ENCODE measurements around the gene SERPINA9.
A peak's percentile ranks its signal among the peaks of the same experiment; 100 is the strongest.
"Not testable (repeated sequence)": the region's sequence is repeated elsewhere in the genome, so short reads cannot be mapped to it uniquely, and the experiment has no call there.

Gene SERPINA9

DNA sequence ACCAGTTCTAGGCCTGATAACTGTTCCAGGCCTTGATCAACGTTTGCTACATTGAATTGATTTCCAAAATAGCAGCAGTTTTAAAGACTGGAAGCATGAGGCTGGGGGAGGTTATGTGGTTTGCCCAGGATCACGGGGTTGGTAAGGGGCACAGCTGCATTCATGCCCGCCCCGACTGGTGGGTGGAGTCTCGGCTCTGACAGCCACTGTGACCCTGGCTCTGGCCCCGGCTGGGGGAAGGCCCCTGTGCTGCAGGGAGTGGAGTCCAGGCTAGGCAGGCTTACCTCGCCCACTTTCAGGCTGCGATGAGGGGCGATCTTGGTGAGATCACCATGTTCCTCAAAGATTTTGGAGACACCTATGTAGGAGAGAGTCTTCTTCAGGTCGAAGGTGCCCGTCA lies 13.3 kb upstream of the SERPINA9 start:
- no peak for DNase-seq (ENCODE audit: low read depth in 4 of 4, low spot score in 1 of 4)

DNA sequence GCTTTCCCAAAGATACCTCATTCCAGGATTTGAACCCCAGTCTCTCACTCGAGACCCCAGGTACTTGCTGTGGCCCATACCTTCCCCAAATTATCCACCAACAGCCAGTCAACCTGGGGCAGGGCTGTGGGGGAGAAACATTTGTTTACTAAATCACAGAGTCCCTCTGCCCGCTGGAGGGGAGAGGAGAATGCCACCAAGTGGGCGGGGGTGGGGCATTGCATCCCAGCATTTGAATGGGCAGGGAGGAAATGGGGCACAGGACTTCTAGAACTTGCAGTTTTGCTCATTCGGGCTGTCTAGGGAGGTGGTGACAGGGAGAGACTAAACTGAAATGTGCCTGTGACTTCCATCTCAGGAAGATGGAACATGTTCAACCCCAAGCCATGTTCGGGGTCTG lies 10.9 kb upstream of the SERPINA9 start:
- DNase-seq (ENCODE audit: low read depth in 4 of 4, low spot score in 1 of 4): no peak

DNA sequence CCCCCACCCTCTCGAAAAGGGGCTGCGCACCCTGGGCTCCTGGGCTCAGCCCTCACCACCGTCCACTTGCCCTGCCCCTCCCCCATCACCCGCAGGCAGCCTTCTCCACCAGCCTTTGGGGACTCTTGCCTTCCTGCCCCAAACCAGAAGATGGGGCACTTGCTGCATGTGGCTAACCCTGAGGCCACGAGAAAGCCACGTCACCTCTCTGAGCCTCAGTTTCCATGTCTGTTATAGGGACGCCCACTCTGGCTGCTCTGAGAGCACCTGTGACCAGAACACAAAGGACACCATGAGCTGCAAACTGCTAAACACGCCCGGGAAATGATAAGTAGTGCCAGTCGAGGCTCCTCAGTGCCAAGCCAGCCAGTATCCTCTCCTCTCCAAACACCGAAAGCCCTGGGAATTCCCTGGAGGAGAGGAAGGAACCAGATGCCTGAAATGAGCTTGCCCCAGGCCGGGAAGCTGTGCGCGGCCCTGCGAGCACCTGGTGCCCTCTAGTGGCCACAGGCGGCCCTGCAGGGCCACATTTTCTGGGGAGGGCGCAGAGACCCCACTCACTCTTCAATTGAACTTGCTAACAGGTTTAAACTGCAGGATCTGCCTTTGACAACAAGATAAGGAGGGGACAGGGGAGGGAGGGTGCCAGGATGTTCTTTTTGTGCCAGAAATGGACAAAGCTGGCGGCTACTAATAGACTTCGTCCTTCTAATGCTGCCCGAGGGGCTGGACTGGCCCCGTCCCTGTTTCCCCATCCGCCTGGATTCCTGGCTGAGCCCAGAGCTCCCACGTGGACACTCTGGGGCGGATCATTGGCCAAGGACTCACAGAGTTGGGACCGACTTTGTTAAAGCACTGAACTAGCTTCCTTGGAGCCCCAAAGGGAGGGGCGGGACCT lies 10.2 kb upstream of the SERPINA9 start:
- DNase-seq (ENCODE audit: low read depth in 4 of 4, low spot score in 1 of 4): peak; percentile 5 to 26 (median 18)

DNA sequence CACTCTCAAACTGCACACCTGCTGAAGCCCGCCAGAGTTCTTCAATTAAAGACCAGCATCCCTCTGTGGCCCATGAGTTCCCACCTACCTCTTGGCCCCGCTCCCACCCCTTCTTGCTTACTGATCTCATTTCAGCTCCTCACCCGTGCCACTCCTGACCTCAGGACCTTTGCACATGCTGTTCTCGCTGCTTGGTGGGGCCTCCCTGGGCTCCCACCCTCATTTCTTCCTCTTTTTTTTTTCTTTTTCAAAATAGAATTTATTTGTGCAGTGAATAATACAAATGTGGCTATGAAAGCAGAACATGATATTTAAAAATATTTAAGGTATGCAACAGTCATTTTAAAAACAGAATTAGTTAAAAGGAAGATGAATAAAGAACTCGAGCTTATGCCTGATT lies 8.5 kb upstream of the SERPINA9 start:
- no peak for DNase-seq (ENCODE audit: low read depth in 4 of 4, low spot score in 1 of 4)

DNA sequence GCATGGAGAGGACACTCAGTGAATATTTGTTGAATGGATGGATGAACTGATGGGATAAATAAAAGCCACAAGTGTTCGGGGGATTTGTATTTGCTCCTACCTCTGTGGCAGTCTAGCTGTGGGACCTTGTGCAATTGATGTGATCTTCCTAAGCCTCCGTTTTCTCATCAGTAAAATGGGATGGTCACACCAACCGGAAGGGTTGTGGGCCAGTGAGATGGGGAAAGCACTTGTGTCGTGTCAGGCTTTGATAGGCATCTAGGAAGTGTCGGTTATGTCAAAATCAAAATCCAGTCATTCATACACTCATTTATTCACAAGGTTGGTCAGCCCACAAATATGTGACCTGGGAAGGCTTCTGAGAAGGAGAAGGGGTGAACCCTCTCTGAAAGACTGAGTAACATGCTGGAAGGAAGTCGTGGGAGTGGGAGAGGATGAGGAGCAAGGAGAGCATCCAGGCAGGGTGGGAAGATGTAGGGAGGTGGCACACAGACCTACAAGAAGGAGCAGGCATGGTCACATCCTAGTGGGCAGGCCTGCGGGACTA lies 7.8 kb upstream of the SERPINA9 start:
- DNase-seq (ENCODE audit: low read depth in 4 of 4, low spot score in 1 of 4): no peak

DNA sequence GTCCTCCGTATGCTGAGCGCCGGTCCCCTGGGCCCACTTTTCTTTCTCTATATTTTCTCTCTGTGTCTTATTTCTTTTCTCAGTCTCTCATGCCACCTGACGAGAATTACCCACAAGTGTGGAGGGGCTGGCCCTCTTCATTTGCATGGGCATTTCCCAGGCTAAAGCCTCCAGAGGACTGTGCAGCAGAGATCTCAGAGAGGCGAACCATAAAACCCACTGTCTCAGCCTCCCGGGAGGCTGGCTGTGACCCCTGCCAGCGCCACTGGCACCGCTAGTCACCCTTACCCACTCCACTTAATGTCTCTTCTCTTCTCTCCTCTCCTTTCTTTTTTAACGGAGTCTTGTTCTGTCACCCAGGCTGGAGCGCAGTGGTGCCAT lies 7.1 kb upstream of the SERPINA9 start:
- DNase-seq (ENCODE audit: low read depth in 4 of 4, low spot score in 1 of 4): no peak

DNA sequence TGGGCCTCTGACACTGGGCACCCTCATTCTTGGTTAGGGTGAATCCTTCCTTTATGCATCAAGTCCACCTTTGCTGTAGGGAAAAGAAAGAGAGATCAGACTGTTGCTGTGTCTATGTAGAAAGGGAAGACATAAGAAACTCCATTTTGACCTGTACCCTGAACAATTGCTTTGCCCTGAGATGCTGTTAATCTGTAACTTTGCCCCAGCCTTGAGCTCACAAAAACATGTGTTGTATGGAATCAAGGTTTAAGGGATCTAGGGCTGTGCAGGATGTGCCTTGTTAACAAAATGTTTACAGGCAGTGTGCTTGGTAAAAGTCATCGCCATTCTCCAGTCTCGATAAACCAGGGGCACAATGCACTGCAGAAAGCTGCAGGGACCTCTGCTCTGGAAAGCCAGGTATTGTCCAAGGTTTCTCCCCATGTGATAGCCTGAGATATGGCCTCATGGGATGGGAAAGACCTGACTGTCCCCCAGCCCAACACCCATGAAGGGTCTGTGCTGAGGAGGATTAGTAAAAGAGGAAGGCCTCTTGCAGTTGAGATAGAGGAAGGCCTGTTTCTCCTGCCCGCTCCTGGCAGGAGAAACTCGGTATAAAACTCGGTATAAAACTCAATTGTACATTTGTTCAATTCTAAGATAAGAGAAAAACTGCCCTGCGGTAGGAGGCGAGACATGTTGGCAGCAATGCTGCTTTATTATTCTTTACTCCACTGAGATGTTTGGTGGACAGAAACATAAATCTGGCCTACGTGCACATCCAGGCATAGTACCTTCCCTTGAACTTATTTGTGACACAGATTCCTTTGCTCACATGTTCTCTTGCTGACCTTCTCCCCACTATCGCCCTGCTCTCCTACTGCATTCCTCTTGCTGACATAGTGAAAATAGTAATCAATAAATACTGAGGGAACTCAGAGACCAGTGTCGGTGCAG lies 6.4 kb upstream of the SERPINA9 start:
- DNase-seq (ENCODE audit: low read depth in 4 of 4, low spot score in 1 of 4): not testable (repeated sequence)

DNA sequence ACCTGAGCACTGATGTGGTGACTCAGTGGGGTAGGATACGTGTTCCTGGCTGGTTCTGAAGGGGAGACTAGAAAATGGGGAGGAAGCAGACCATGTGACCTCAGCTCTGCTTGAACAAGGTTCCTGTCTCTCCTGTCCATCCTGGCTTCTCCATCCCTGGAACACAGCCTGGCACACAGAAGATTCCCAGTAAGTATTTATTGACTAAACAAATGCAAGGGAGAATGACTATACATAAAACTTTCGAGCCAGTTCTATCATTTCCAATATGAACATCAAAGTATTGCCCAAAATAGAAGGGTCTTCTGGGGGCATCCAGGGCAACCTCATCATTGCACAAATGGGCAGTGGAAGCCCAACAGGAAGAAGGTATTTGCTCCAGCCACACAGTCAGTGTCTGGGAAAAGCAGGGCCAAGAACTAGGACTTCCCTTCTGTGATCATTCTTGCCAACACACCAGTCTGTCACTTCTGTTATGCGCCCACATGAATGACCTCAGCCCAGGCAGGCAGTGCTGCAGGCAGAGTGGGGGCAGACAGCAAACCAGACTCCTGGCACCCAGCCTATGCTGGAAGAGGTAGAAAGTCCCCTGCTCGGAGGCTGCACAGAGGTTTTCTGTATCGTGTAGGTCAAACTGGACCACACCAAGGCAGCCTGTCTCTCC lies 5.6 kb upstream of the SERPINA9 start:
- no peak for DNase-seq (ENCODE audit: low read depth in 4 of 4, low spot score in 1 of 4)

DNA sequence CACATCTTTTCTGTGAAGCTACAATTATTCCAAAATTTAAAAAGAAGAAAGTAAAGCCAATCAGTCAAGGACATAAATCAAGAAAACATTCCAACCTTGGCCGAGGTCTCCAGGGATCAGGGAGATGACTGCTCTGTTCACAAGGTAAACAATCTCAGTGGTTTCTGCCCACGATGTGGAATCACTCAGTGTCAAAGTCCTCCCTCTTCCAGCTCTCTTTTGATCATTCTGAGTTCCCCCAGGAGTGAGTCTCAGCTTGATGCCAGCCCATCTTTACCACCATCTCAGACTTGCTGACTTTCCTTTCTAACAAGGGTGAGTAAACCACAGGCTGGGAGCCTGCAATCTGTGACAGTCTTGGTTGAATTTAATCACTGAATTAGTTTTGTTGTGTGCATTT lies 4.8 kb upstream of the SERPINA9 start:
- DNase-seq (ENCODE audit: low read depth in 4 of 4, low spot score in 1 of 4): no peak

DNA sequence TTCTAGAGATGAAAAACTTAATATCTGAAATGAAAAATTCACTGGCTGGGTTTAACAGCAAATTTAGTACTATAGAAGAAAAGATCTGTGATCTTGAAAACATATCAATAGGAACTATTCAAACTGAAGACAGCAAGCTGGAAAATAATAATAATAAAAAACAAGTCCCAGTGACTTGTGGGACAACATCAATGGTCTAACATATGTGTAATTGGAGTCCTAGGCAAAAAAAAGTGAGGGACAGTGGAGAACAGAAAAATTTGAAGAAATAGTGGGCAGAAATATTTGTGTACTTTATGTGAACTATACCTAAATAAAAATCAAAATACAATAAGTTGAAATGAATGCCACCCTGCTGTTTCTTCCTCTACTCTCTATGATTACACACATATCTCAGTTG lies 2.4 kb upstream of the SERPINA9 start:
- DNase-seq (ENCODE audit: low read depth in 4 of 4, low spot score in 1 of 4): no peak

DNA sequence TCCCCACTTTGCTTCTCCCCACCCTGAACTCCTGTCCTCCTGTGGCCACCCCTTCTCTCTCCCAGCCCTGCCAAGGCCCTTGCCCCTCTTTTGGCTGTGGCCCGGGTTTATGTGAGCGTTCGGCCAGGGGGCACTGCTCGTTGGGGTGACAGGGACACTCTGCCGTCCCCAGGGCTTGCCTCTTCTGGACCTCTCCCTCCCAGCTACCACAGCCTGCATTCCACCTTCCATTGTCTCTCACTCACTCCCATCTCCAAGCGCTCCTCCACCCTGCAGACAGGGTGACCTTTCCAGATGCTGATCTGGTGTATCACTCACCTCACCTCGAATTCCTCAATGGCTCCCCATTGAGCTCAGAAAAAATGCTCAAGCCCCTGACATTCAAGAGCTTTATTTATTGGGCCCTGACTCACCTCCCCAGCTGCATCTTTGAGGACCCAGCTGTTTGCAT lies 1.4 kb downstream of the SERPINA9 start:
- DNase-seq (ENCODE audit: low read depth in 4 of 4, low spot score in 1 of 4): no peak

DNA sequence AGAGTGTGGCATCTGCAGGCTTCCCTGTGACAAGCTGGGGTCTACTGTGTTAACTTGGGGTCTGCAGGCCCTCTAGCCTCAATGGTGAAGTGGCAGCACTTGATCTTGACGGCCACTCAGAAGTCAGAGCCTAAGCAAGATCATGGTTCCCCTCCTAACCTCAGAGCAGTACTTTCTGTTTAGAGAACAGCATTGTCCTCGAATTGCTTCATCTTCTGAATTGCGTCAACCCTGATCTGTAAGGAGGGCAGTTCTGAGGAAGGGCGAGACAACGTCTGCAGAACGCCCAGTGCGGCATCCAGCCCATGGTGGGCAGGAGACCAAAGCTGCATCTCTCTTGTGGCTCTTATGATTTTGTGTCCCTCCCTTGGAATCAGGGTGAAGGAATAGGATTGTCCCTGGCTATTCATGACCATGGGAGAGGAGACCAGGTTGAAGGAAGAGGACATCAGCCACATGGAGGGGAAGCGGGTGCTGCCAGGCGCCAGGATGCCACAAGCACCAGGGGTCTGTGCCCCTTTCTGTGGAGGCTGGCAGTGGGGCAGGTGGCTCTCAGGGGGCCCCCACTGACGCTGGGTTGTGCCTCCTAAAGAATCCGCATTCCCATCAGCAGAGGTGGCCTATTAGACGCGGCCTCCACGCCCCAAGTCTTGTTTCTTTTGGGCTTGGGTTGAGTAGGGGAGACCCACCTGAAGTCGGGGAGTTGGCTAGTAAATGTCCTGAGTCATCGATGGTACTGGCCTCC lies 2.2 kb downstream of the SERPINA9 start:
- no peak for DNase-seq (ENCODE audit: low read depth in 4 of 4, low spot score in 1 of 4)

DNA sequence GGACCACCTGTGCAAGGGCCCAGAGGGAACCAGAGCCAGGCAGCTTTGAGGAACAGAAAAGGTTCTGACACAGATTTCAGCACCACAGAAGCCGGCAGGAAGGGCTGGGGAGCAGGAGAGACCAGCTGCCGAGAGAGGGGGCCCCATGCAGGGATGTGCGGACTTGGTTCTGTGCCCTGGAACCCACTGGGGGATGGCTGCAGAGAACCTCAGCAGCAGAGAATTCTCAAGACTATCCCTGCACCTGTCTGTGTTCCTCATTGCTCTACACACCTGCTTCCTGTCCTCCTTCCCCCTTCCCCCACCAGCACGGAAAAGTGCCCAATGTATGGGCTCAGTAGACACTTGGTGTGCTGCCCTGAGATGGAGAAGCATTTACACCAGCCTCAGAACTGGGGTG lies 3.2 kb downstream of the SERPINA9 start:
- no peak for DNase-seq (ENCODE audit: low read depth in 4 of 4, low spot score in 1 of 4)

DNA sequence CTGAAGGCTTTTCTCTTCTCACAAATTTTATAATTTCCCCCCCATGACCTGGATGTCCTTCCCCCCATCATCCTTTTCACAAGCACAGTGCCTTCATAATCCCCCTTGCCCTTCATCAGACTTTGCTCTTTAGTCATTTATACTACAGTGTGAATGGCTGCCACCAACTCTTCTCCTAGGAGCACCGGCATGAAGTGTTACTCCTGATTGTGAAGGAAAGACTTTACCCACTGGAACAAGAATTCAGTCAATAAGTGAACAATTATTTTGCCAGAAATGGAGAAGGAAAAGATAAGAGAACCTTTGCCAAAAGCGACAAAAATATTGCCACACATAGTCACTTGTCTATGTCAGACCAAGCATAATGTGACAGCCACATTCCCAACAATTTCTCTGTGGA lies 5.0 kb downstream of the SERPINA9 start:
- no peak for DNase-seq (ENCODE audit: low read depth in 4 of 4, low spot score in 1 of 4)

DNA sequence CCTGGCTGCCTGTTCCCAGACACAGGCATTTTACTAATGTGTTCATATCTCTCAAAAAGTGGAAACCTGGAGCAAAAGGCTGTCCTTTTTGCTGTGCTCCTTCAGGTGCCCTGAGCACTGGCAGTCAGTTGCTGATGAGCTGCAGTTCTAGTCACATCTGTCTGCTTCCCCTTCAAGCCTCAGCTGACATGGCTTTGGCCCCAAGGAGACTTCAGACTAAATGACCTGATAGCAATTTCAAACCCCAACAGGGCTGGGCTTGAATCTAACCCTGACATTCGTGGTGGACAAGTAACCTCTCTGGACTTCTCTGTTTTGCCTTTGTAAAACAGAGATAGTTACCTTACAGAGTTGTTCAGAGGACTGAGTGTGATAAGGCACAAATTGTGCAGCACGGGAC lies 5.7 kb downstream of the SERPINA9 start:
- no peak for DNase-seq (ENCODE audit: low read depth in 4 of 4, low spot score in 1 of 4)

DNA sequence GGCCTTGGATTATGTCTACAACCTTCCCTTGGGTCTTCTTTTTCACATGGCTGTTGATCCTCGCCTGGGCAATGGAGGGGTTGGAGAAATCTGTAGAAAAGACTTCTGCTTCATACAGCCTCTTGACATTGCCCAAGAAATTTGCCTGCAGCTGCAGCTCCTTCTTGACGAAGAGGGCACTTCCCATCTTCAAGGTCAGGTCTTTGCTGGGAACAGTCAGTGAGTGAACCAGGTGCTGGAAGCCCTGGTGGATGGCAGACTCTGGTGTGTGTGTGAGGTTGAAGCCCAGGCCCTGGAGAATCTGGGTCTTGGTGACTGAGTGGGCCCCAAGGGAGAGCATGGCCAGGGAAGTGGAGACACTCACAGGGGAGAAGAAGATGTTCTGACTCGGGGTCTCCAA lies 6.7 kb downstream of the SERPINA9 start:
- DNase-seq (ENCODE audit: low read depth in 4 of 4, low spot score in 1 of 4): no peak

DNA sequence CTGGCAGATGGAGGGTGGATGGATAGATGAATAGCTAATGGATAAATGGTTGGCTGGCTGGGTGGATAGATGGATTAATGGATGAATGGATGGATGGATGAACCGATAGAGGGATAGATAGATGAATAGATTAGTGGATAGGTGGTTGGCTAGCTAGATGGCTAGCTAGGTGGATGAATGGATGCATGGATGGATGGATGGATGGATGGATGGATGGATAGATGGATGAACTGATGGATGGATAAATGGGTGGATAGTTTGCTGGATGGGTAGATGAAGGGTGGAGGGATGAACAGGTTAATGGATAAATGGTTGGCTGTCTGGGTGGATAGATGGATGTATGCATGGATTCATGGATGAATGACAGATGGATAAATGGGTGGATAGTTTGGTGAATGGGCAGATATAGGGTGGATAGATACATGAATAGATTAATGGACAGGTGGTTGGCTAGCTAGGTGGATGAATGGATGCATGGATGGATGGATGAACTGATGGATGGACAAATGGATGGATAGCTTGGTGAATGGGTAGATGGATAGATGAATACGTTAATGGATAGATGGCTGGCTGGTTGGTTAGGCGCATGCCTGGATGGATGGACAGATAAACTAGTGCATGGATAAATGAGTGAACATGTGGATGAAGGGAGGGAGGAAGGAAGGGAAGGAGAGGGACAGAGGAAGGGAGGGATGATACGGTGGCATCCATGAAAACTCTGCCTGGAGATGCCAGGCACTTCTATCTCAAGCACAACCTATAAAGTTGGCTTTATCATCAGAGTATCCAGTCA lies 8.1 kb downstream of the SERPINA9 start:
- no peak for DNase-seq (ENCODE audit: low read depth in 4 of 4, low spot score in 1 of 4)

DNA sequence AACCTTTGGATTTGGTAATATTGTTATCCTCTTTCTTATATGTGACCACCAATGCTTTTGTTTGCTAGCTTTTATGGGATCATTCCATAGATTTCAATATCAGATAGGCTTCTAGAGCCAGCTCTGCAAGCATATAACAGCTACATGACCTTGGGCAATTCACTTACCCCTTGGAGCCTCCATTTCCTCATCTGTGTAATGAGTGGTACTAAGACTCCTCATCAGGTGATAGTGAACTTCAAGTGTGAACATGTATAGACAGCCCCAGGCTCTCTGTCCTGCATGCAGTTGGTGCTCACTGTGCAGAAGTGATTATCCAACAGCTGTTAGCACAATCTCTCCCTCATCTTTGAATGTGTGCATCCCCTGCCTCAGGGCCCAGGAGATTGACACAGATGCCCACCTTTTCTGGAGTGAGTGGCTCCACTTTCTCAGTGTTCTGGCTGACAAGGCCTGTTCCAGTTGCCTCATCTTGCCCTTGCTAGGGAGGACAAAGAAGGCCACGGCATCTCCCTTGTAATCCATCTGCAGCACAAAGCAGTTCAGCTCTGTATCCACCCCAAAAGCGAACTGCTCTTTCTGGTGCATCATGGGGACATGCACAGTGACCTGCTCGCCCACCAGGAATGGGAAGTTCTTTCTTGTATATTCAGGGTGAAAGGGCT lies 9.2 kb downstream of the SERPINA9 start:
- DNase-seq (ENCODE audit: low read depth in 4 of 4, low spot score in 1 of 4): no peak

DNA sequence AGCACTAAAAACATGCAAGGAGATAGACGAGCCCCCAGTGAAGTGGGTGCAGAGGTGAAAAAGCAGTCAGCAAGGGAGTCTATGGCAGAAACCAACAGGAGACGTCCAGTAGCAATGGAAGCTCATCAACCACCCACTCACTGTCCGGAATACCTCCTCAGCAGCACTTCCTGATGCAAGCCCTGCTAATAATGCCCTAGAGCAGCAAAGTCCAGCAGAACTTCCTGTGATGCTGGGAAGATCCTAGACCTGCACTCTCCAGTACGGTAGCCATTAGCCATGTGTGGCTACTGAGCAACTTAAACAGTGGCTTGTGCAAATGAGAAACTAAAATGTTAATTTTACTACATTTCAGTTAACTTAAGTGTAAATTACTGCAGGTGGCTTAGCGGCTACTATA lies 11.0 kb downstream of the SERPINA9 start:
- no peak for DNase-seq (ENCODE audit: low read depth in 4 of 4, low spot score in 1 of 4)

Measured in stimulated activated CD4-positive, alpha-beta T cell treated with anti-CD3 and anti-CD28 coated beads, Interleukin-1b, Interleukin-23, amount 100 ng/mL, for 24 hours (primary cell).